KMS-11 (cell line): ENCODE data around the gene UQCRC1.

Experiments used
- H2AFZ ChIP-seq: fragments of 200-600 bp; sonication (generic); 2 replicates; pipeline ENCODE4 v1.6.1; 2016; ENCODE audit warnings: antibody characterized with exemption, mixed run types, low read depth
- H3K27ac ChIP-seq: fragments of 200-600 bp; sonication (generic); 2 replicates; pipeline ENCODE4 v1.6.1; 2016; ENCODE audit warnings: mild to moderate bottlenecking, mixed run types
- H3K27me3 ChIP-seq: fragments of 200-600 bp; sonication (generic); 2 replicates; pipeline ENCODE4 v1.6.1; 2017; ENCODE audit warnings: mild to moderate bottlenecking, low read depth, mixed run types, moderate library complexity; ENCODE audit not compliant: insufficient read depth
- H3K36me3 ChIP-seq: fragments of 200-600 bp; sonication (generic); 2 replicates; pipeline ENCODE4 v1.6.1; 2017; ENCODE audit warnings: mild to moderate bottlenecking, mixed run types; ENCODE audit not compliant: insufficient read depth
- H3K4me1 ChIP-seq: fragments of 200-600 bp; sonication (generic); 2 replicates; pipeline ENCODE4 v1.6.1; 2016; ENCODE audit warnings: mild to moderate bottlenecking, low read depth, mixed run types; ENCODE audit not compliant: poor library complexity, severe bottlenecking
- H3K4me2 ChIP-seq: fragments of 200-600 bp; sonication (generic); 2 replicates; pipeline ENCODE4 v1.7.0; 2016; ENCODE audit warnings: mild to moderate bottlenecking, mixed run types
- H3K4me3 ChIP-seq: fragments of 200-600 bp; sonication (generic); IDR thresholded peaks from 2 replicates; pipeline ENCODE4 v1.6.1; 2017; ENCODE audit warnings: low read depth, low read length, mixed read lengths; ENCODE audit not compliant: insufficient read depth
- H3K79me2 ChIP-seq: fragments of 200-600 bp; sonication (generic); 2 replicates; pipeline ENCODE4 v1.6.1; 2016; ENCODE audit warnings: low read depth, mixed run types; ENCODE audit not compliant: insufficient read depth
- H3K9ac ChIP-seq: fragments of 200-600 bp; sonication (generic); 2 replicates; pipeline ENCODE4 v1.6.1; 2016; ENCODE audit warnings: mild to moderate bottlenecking, mixed run types
- H4K20me1 ChIP-seq: fragments of 200-600 bp; sonication (generic); 2 replicates; pipeline ENCODE4 v1.6.1; 2016; ENCODE audit warnings: mild to moderate bottlenecking, mixed run types; ENCODE audit not compliant: insufficient read depth
- CTCF ChIP-seq: fragments of 200-600 bp; sonication (generic); conservative IDR thresholded peaks from 2 replicates; pipeline ENCODE4 v1.6.1; 2017; ENCODE audit warnings: low read depth, mild to moderate bottlenecking, antibody characterized with exemption, low read length, moderate library complexity, mixed read lengths

UQCRC1 gene

GRCh38 chr3:48591436-48591835 lies 18.0 kb downstream of the UQCRC1 start:
- Histone ChIP-seq H3K4me1 (no peaks in the 10 kb centered on the region), H3K36me3 (no peaks in the 10 kb centered on the region), H3K4me2 (no peak overlapping the region)

GRCh38 chr3:48588230-48588629 lies 21.2 kb downstream of the UQCRC1 start:
- Histone ChIP-seq H3K4me1 (no peaks in the 10 kb centered on the region), H3K79me2 (no peaks in the 10 kb centered on the region), H3K4me2 (no peak overlapping the region), H3K36me3 (no peaks in the 10 kb centered on the region), H3K4me3 (no peak overlapping the region), H4K20me1 (no peaks in the 10 kb centered on the region), H3K9ac (no peak overlapping the region), H2AFZ (no peak overlapping the region), H3K27ac (no peak overlapping the region), H3K27me3 (peaks cover 16% of the 10 kb centered on the region; the same call in 1 of the 2 replicates)
- no peak for TF ChIP-seq CTCF

More at GRCh38 chr3:48591436-48591835, 18.0 kb downstream of the UQCRC1 start:
- no peak for TF ChIP-seq CTCF
- H3K4me3 ChIP-seq, result no peak overlapping the region
- no peaks in the 10 kb centered on the region for H4K20me1 ChIP-seq
- H3K27ac ChIP-seq, result no peak overlapping the region
- no peak overlapping the region for H3K9ac ChIP-seq
- no peaks in the 10 kb centered on the region for H3K79me2 ChIP-seq
- peaks cover 13% of the 10 kb centered on the region; the same call in 1 of the 2 replicates for H3K27me3 ChIP-seq
- H2AFZ ChIP-seq, result no peak overlapping the region

- Histone ChIP-seq H3K27ac (no peak overlapping the region), H3K79me2 (no peaks in the 10 kb centered on the region), H3K4me2 (no peak overlapping the region), H3K4me3 (no peak overlapping the region), H2AFZ (no peak overlapping the region), H3K27me3 (peaks cover 16% of the 10 kb centered on the region; the same call in 1 of the 2 replicates), H3K9ac (no peak overlapping the region), H3K36me3 (no peaks in the 10 kb centered on the region), H4K20me1 (no peaks in the 10 kb centered on the region), H3K4me1 (no peaks in the 10 kb centered on the region)
- no peak for TF ChIP-seq CTCF
Observed at GRCh38 chr3:48587686-48588085, 21.8 kb downstream of the UQCRC1 start.

- no peak overlapping the region for H3K4me2 ChIP-seq
- no peak overlapping the region for H2AFZ ChIP-seq
- no peak overlapping the region for H3K9ac ChIP-seq
- no peaks in the 10 kb centered on the region for H4K20me1 ChIP-seq
- H3K79me2 ChIP-seq, result no peaks in the 10 kb centered on the region
- peaks cover 22% of the 10 kb centered on the region; the same call in 1 of the 2 replicates for H3K27me3 ChIP-seq
- no peak overlapping the region for H3K4me3 ChIP-seq
- H3K4me1 ChIP-seq, result no peaks in the 10 kb centered on the region
- H3K36me3 ChIP-seq, result no peaks in the 10 kb centered on the region
- no peak overlapping the region for H3K27ac ChIP-seq
- TF ChIP-seq CTCF, result no peak
Observed at GRCh38 chr3:48585411-48585810, 24.0 kb downstream of the UQCRC1 start.
